ENCODE data around the gene SHROOM3.

DNA sequence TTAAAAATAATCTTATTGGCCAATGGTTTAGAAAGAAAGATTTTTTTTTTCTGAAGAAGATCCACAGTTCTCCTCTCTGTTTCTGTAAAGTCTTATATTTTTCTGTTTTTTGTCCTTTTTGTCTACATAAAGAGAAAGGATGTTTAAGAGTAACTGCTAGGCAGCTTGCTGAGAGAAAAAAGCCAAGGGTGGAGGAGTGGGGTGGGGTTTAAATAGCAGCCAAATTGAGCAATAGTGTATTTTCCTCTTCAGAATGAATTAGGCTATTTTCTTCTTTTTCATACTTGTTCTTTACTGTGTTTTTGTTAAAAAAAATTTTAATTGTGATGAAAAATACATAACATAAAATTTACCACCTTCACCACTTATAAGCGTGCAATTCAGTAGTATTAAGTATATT is 238.3 kb downstream of the SHROOM3 start:
- TF ChIP-seq YY1 (IDR thresholded peaks at IDR 0.05; ENCODE audit: insufficient read depth, insufficient read length), result no peak
- TF ChIP-seq ZNF274 (IDR thresholded peaks at IDR 0.05; ENCODE audit: low read depth, low read length), result no peak

Measured in NT2/D1 (cell line).